Lung (tissue), 12 donors: ENCODE results near the gene LRSAM1. TPM values are rescaled to one million over a fixed set of nuclear protein-coding genes. Genes with fewer than 3 reads are reported as not detected.

Experiments used
- ATAC-seq: fragments of 200-7000 bp; cut with Tn5 transposase; one replicate; pipeline ENCODE4 v1.9.1; 2020; ENCODE audit warnings: moderate number of reproducible peaks; ENCODE audit not compliant: insufficient read depth, low FRiP score
- DNase-seq, 3 donors: peaks; one replicate each; pipeline ENCODE4 v3.0.0-alpha.2; 2013 to 2017
- H3K27ac ChIP-seq, 2 donors: one replicate each; pipeline ENCODE4 v1.5.1; 2013; ENCODE audit warnings: mild to moderate bottlenecking in 2 of 2, moderate library complexity in 2 of 2, control low read depth in 1 of 2, inconsistent platforms in 1 of 2, low read depth in 1 of 2, low read length in 1 of 2
- H3K27me3 ChIP-seq, 3 donors: one replicate each; pipeline ENCODE4 v1.5.1; 2013; ENCODE audit warnings: low read length in 2 of 3; ENCODE audit not compliant: control insufficient read depth in 3 of 3, insufficient read depth in 3 of 3
- H3K36me3 ChIP-seq, 4 donors: one replicate each; pipeline ENCODE4 v1.5.1; 2013; ENCODE audit warnings: low read length in 4 of 4, mild to moderate bottlenecking in 1 of 4, moderate library complexity in 1 of 4; ENCODE audit not compliant: control insufficient read depth in 4 of 4, insufficient read depth in 4 of 4
- H3K4me1 ChIP-seq, 5 donors: one replicate each; pipeline ENCODE4 v1.5.1; 2013; ENCODE audit warnings: low read length in 5 of 5, mild to moderate bottlenecking in 2 of 5, moderate library complexity in 1 of 5; ENCODE audit not compliant: control insufficient read depth in 5 of 5, insufficient read depth in 5 of 5
- H3K4me3 ChIP-seq: one replicate; pipeline ENCODE4 v1.5.1; 2013; ENCODE audit warnings: mild to moderate bottlenecking, control low read depth, moderate library complexity
- H3K9ac ChIP-seq, 2 donors: one replicate each; pipeline ENCODE4 v1.5.1; 2013; ENCODE audit warnings: low read length in 2 of 2, control low read depth in 1 of 2; ENCODE audit not compliant: insufficient read depth in 1 of 2
- H3K9me3 ChIP-seq, 4 donors: one replicate each; pipeline ENCODE4 v1.5.1; 2013; ENCODE audit warnings: low read length in 3 of 4, mild to moderate bottlenecking in 1 of 4, moderate library complexity in 1 of 4; ENCODE audit not compliant: control insufficient read depth in 4 of 4, insufficient read depth in 3 of 4
- CTCF ChIP-seq: IDR thresholded peaks from 2 replicates; pipeline ENCODE4 v1.5.1; 2012; ENCODE audit warnings: mild to moderate bottlenecking; ENCODE audit errors: control extremely low read depth, extremely low read depth
- WGBS, 2 donors: extraction: QIAGEN DNeasy Blood & Tissue Kit; methylation state at CpG; one replicate each; pipeline ENCODE4 v1.1.7; 2013; 5-methylcytosine and 5-hydroxymethylcytosine counted together
- polyA plus RNA-seq, 2 donors: library from polyadenylated mRNA; stranded (reverse); fragments of 200-250 nt; gene quantifications; one replicate each; pipeline ENCODE4 v1.2.1, GENCODE V29; 2013
- total RNA-seq, 2 donors: library from RNA; depleted of rRNA in 1 of 2; stranded (reverse); fragments of >200 nt in 1 of 2; gene quantifications; one replicate each; pipeline ENCODE4 v1.2.1, GENCODE V29; 2014 to 2021
- donor health status: control.
- donor health status: control.
- donor health status: Bipolar disorder and iron deficiency.
- donor health status: healthy.
- donor health status: DM: yes; HTN: yes; CAD: no.

LRSAM1 gene
- total and polyA plus RNA-seq, 4 donors: 13.5 to 24.5 (median 18.0) TPM

DNA sequence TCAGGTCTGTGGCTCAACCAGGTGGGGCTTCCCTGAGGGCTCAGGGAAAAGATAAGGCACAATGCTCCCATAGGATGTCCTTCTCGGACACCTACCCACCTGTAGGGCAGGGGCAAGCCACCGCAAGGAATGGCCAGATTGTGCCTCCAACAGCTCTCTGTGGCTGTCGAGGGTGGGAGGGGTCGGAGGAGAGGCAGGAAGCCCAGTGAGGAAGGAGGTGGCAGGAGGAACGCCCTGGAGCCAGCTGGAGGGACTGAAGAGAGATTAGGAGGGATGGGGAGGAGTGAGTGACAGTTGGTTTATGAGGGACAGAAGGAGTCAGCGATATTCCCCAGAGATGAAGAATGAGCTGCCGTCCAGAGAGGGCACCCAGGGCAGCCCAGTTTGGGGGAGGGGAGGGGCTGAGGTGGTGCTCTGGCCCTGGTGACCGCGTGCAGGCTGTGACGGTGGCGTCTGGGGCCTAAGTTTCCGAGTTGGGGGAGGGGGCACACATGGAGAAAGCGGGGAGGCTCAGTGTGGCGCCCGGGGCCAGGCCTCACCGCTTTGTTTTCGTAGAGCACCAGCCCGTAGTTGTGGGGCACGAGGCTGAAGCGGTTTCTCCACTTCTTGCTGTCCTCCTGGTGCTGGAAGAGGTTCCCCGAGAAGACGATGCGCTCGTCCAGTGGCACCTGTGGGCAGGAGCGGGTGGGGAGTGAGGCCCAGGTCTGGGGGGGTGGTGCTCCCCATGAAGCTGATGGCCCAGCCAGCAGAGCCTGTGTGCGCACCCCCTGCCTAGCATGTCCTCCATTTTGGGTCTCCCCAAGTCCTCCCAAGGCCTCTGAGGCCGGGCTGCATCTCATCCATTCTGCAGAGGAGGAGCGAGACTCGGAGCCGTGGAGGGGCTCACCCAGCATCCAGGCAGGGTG is 75.6 kb downstream of the LRSAM1 start:
- 76 to 81% methylated on average over 29 to 30 of the region's 30 CpGs for WGBS, 2 donors
- H3K4me1 ChIP-seq: peaks cover 0 to 22% (median 15%) of the 10 kb centered on the region in 5 donors
- no peaks in the 10 kb centered on the region for H3K27me3 ChIP-seq
- peaks cover 0 to 10% (median 3%) of the 10 kb centered on the region in 4 donors for H3K9me3 ChIP-seq
- TF ChIP-seq CTCF: no peak
- H3K9ac ChIP-seq: no peak overlapping the region
- ATAC-seq (no peak), DNase-seq (no peak)
- peak overlapping the region in 1 of 2 donors; percentile 76 for H3K27ac ChIP-seq
- peaks cover 0 to 56% (median 37%) of the 10 kb centered on the region in 4 donors for H3K36me3 ChIP-seq
- no peak overlapping the region for H3K4me3 ChIP-seq

DNA sequence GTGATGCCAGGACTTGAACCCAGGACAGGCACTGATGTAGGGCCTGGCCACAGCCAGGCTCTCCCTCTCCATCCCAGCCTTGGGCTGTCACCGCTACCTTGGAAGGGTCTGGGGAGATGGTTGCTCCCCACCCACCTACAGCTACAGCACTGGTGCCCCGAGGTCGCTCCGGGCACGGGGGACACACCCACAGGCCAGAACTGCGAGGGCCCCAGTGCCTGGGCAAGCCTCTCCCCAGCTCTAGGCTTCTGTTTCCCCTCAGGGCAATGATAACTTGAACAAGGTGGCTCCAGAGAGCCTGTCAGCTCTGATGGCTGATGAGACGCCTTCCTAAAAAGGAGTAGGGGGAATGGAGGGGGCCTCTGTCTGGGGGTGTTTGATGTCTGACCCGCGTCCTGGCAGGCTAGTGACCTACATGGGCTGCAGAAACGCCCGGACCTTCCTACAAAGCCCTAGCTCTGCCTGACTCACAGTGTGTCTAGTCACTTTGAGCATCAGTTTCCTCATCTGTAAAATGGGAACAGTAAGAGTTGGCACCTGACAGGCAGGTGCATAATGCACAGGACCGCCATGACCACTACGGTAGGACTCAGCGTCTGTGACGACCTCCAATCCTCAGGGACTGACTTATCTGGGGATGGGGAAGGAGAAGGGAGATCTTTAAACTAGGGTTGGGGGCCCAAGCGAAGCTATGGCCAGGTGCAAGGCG is 76.4 kb downstream of the LRSAM1 start:
- 82 to 85% methylated on average over 17 of the region's 17 CpGs for WGBS, 2 donors
- no peak for ATAC-seq
- H3K27ac ChIP-seq: peak overlapping the region in 1 of 2 donors; percentile 26
- DNase-seq: no peak
- no peak overlapping the region for H3K4me3 ChIP-seq
- H3K9me3 ChIP-seq: peaks cover 0 to 10% (median 3%) of the 10 kb centered on the region in 4 donors
- peaks cover 0 to 51% (median 36%) of the 10 kb centered on the region in 4 donors for H3K36me3 ChIP-seq
- no peak for TF ChIP-seq CTCF
- no peak overlapping the region for H3K9ac ChIP-seq
- no peaks in the 10 kb centered on the region for H3K27me3 ChIP-seq
- H3K4me1 ChIP-seq: peaks cover 0 to 15% (median 7%) of the 10 kb centered on the region in 5 donors

- no peak overlapping the region for H3K4me3 ChIP-seq
- TF ChIP-seq CTCF: no peak
- H3K9ac ChIP-seq: no peak overlapping the region
- DNase-seq: no peak
- ATAC-seq: no peak
- H3K9me3 ChIP-seq: peaks cover 0 to 7% (median 3%) of the 10 kb centered on the region in 4 donors
- WGBS, 2 donors: 58 to 72% methylated on average over 15 of the region's 15 CpGs
- H3K27me3 ChIP-seq: no peaks in the 10 kb centered on the region
- H3K4me1 ChIP-seq: peaks cover 0 to 13% (median 5%) of the 10 kb centered on the region in 5 donors
- H3K27ac ChIP-seq: peak overlapping the region; percentile 29 to 76
- peaks cover 0 to 48% (median 30%) of the 10 kb centered on the region in 4 donors for H3K36me3 ChIP-seq
Observed at GRCh38 chr9:127528422-127529251, 77.3 kb downstream of the LRSAM1 start.
